Measurements from ENCODE around the gene ARFGEF3.

GRCh38 chr6:138146544-138146943, 15.2 kb upstream of the ARFGEF3 start:
- TF ChIP-seq CTCF (IDR thresholded peaks at IDR 0.05) (no peak), EZH2 (IDR thresholded peaks at IDR 0.05) (no peak)
